HUES6 (cell line): ENCODE measurements around the gene PPP1R15A.
A peak's percentile ranks its signal among the peaks of the same experiment; 100 is the strongest.
"Not testable (repeated sequence)": the region's sequence is repeated elsewhere in the genome, so short reads cannot be mapped to it uniquely, and the experiment has no call there.

ENCODE experiments used
- H3K27ac ChIP-seq: 2 replicates; pipeline ENCODE4 v1.7.0; 2013; ENCODE audit warnings: low read depth, mild to moderate bottlenecking, low read length, inconsistent platforms
- H3K27me3 ChIP-seq: 2 replicates; pipeline ENCODE4 v1.6.1; 2013; ENCODE audit warnings: low read length; ENCODE audit not compliant: control insufficient read depth, insufficient read depth
- H3K36me3 ChIP-seq: 2 replicates; pipeline ENCODE4 v1.6.1; 2013; ENCODE audit warnings: low read length; ENCODE audit not compliant: control insufficient read depth, insufficient read depth
- H3K4me1 ChIP-seq: 2 replicates; pipeline ENCODE4 v1.6.1; 2013; ENCODE audit warnings: low read length; ENCODE audit not compliant: control insufficient read depth, insufficient read depth
- H3K4me3 ChIP-seq: 2 replicates; pipeline ENCODE4 v1.5.1; 2013; ENCODE audit warnings: low read depth, low read length
- H3K9ac ChIP-seq: one replicate; pipeline ENCODE4 v1.6.1; 2013; ENCODE audit warnings: mild to moderate bottlenecking, low read length
- H3K9me3 ChIP-seq: 2 replicates; pipeline ENCODE4 v1.6.1; 2013; ENCODE audit warnings: low read depth, low read length; ENCODE audit not compliant: control insufficient read depth, insufficient read depth

The PPP1R15A gene

DNA sequence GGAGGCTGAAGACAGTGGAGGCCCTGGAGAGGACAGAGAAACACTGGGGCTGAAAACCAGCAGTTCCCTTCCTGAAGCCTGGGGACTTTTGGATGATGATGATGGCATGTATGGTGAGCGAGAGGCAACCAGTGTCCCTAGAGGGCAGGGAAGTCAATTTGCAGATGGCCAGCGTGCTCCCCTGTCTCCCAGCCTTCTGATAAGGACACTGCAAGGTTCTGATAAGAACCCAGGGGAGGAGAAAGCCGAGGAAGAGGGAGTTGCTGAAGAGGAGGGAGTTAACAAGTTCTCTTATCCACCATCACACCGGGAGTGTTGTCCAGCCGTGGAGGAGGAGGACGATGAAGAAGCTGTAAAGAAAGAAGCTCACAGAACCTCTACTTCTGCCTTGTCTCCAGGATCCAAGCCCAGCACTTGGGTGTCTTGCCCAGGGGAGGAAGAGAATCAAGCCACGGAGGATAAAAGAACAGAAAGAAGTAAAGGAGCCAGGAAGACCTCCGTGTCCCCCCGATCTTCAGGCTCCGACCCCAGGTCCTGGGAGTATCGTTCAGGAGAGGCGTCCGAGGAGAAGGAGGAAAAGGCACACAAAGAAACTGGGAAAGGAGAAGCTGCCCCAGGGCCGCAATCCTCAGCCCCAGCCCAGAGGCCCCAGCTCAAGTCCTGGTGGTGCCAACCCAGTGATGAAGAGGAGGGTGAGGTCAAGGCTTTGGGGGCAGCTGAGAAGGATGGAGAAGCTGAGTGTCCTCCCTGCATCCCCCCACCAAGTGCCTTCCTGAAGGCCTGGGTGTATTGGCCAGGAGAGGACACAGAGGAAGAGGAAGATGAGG lies 1.5 kb downstream of the PPP1R15A start:
- Histone ChIP-seq H3K9ac (peak overlapping the region; percentile 96), H3K4me1 (peaks cover 22% of the 10 kb centered on the region), H3K4me3 (peak overlapping the region; percentile 89), H3K9me3 (no peaks in the 10 kb centered on the region), H3K27me3 (no peaks in the 10 kb centered on the region), H3K27ac (peak overlapping the region; percentile 95), H3K36me3 (peaks cover 43% of the 10 kb centered on the region)

DNA sequence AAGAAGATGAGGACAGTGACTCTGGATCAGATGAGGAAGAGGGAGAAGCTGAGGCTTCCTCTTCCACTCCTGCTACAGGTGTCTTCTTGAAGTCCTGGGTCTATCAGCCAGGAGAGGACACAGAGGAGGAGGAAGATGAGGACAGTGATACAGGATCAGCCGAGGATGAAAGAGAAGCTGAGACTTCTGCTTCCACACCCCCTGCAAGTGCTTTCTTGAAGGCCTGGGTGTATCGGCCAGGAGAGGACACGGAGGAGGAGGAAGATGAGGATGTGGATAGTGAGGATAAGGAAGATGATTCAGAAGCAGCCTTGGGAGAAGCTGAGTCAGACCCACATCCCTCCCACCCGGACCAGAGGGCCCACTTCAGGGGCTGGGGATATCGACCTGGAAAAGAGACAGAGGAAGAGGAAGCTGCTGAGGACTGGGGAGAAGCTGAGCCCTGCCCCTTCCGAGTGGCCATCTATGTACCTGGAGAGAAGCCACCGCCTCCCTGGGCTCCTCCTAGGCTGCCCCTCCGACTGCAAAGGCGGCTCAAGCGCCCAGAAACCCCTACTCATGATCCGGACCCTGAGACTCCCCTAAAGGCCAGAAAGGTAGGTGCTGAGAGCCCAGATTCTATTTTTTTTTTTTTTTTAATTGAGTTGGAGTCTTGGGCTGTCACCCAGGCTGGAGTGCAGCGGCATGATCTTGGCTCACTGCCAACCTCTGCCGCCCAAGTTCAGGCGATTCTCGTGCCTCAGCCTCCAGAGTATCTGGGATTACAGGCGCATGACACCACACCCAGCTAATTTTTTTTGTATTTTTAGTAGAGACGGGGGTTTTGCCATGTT lies 2.3 kb downstream of the PPP1R15A start:
- Histone ChIP-seq H3K4me3 (peak overlapping the region; percentile 89), H3K27ac (no peak overlapping the region), H3K27me3 (no peaks in the 10 kb centered on the region), H3K9me3 (no peaks in the 10 kb centered on the region), H3K4me1 (peaks cover 15% of the 10 kb centered on the region; the same call in 1 of the 2 replicates), H3K36me3 (peaks cover 43% of the 10 kb centered on the region), H3K9ac (peak overlapping the region; percentile 4)

DNA sequence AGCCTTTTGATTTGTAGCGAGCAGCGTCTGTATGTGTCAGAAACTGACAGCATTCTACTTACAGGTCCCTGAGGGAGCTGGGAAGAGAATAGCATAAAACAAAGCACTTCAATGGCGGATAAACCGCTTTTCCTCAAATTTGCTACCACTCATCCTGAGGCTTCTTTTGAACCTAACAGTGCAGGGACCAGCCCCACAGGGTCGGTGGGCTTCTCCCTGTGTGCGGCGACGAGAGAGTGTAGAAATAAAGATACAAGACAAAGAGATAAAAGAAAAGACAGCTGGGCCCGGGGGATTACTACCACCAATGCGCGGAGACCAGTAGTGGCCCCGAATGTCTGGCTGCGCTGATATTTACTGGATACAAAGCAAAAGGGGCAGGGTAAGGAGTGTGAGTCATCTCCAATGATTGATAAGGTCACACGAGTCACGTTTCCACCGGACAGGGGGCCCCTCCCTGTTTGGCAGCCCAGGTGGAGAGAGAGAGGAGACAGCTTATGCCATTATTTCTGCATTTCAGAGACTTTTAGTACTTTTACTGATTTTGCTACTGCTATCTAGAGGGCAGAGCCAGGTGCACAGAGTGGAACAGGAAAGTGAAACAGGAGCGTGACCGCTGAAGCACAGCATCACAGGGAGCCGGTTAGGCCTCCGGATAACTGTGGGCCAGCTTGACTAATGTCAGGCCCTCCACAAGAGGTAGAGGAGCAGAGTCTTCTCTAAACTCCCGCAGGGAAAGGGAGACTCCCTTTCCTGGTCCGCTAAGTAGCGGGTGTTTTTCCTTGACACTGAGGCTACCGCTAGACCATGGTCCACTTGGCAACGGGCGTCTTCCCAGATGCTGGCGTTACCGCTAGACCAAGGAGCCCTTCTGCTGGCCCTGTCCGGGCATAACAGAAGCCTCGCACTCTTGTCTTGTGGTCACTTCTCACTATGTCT lies 4.1 kb downstream of the PPP1R15A start:
- H3K27ac ChIP-seq, H3K9ac ChIP-seq, H3K27me3 ChIP-seq, H3K9me3 ChIP-seq, H3K4me3 ChIP-seq: not testable (repeated sequence)
- H3K4me1 ChIP-seq, result peaks cover 21% of the 10 kb centered on the region
- peaks cover 43% of the 10 kb centered on the region for H3K36me3 ChIP-seq

DNA sequence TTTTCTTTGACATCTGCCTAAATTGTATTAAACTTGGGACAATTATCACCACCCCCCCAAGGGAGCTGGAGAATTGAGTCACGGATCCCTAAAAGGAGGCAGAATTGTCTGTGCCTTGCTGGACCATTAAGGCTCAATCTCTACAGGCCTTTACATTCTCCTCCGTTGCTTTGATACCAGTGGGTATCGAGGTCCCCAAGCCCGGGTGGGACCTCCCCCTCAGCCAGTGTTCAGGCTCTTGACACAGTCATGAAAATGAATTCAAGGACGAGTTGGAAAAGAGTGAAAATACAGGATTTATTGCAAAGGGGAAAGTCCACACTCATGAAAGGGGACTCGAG lies 5.6 kb downstream of the PPP1R15A start:
- H3K9me3 ChIP-seq, result no peaks in the 10 kb centered on the region
- H3K4me3 ChIP-seq, result no peak overlapping the region
- H3K9ac ChIP-seq, result no peak overlapping the region
- no peaks in the 10 kb centered on the region for H3K27me3 ChIP-seq
- no peak overlapping the region for H3K27ac ChIP-seq
- H3K4me1 ChIP-seq, result peaks cover 21% of the 10 kb centered on the region
- peaks cover 40% of the 10 kb centered on the region for H3K36me3 ChIP-seq

DNA sequence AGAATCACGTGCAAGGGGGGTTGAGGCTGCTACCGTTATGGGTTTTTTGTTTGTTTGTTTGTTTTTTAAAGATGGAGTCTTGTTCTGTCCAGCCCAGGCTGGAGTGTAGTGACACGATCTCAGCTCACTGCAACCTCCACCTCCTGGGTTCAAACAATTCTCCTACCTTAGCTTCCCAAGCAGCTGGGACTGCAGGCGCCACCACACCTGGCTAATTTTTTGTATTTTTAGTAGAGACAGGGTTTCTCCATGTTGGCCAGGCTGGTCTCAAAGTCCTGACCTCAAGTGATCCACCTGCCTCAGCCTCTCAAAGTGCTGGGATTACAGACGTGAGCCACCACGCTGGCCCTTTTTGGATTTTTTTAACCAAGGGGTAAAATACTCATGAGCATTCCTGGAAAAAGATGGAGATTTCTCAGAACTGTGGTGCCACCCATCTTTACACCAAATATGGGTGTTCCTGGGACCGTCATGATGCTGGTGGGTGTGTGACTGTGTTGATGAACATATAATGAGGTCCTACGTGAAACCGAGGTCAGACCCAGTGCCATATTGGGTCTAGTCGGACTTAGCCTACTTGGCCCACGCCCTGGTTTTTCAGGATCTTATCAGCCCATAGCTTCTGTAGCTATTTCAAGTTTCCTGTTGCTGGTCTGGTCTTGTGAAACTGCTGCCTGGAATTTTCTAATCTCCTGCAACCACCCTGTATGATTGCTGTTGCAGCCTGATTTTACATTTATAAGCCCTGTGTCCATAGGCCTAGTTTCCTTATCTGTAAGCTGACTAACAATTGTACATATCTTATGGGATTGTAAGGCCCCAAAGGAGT lies 6.2 kb downstream of the PPP1R15A start:
- no peaks in the 10 kb centered on the region for H3K9me3 ChIP-seq
- peaks cover 19% of the 10 kb centered on the region for H3K4me1 ChIP-seq
- no peak overlapping the region for H3K9ac ChIP-seq
- H3K4me3 ChIP-seq, result no peak overlapping the region
- H3K36me3 ChIP-seq, result peaks cover 37% of the 10 kb centered on the region
- H3K27me3 ChIP-seq, result no peaks in the 10 kb centered on the region
- H3K27ac ChIP-seq, result no peak overlapping the region

DNA sequence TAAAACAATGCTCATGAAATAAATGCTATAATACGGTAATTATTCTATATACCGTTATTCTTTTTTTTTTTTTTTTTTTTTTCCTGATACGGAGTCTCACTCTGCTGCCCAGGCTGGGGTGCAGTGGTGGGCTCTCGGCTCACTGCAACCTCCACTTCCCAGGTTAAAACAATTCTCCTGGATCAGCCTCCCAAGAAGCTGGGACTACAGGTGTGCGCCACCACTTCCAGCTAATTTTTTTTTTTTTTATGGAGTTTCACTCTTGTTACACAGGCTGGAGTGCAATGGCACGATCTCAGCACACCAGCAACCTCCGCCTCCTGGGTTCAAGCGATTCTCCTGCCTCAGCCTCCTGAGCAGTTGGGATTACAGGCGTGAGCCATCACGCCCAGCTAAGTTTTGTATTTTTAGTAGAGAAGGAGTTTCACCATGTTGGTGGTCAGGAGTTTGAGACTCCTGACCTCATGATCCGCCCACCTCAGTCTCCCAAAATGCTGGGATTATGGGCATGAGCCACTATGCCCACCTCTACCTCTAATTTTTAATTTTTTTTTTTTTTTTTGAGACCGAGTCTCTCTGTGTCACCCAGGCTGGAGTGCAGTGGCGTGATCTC lies 6.9 kb downstream of the PPP1R15A start:
- H3K27me3 ChIP-seq, result no peaks in the 10 kb centered on the region
- no peaks in the 10 kb centered on the region for H3K9me3 ChIP-seq
- H3K4me3 ChIP-seq, result no peak overlapping the region
- H3K27ac ChIP-seq, result no peak overlapping the region
- no peak overlapping the region for H3K9ac ChIP-seq
- peaks cover 29% of the 10 kb centered on the region for H3K36me3 ChIP-seq
- peaks cover 12% of the 10 kb centered on the region for H3K4me1 ChIP-seq

DNA sequence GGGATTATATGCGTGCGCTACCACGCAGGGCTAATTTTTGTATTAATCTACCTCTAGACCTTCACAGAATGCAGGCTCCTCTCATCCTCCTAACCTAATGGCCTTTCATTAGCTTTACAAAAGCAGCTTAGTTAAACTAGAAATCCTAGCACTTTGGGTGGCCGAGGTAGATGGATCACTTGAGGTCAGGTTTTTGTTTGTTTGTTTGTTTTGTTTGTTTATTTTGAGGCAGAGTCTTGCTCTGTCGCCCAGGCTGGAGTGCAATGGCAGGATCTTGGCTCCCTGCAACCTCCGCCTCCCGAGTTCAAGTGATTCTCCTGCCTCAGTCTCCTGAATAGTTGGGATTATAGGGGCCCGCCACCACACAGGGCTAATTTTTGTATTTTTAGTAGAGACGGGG lies 7.5 kb downstream of the PPP1R15A start:
- not testable (repeated sequence) for H3K27ac ChIP-seq, H3K27me3 ChIP-seq, H3K4me1 ChIP-seq, H3K9me3 ChIP-seq, H3K4me3 ChIP-seq, H3K9ac ChIP-seq
- H3K36me3 ChIP-seq, result peaks cover 24% of the 10 kb centered on the region

DNA sequence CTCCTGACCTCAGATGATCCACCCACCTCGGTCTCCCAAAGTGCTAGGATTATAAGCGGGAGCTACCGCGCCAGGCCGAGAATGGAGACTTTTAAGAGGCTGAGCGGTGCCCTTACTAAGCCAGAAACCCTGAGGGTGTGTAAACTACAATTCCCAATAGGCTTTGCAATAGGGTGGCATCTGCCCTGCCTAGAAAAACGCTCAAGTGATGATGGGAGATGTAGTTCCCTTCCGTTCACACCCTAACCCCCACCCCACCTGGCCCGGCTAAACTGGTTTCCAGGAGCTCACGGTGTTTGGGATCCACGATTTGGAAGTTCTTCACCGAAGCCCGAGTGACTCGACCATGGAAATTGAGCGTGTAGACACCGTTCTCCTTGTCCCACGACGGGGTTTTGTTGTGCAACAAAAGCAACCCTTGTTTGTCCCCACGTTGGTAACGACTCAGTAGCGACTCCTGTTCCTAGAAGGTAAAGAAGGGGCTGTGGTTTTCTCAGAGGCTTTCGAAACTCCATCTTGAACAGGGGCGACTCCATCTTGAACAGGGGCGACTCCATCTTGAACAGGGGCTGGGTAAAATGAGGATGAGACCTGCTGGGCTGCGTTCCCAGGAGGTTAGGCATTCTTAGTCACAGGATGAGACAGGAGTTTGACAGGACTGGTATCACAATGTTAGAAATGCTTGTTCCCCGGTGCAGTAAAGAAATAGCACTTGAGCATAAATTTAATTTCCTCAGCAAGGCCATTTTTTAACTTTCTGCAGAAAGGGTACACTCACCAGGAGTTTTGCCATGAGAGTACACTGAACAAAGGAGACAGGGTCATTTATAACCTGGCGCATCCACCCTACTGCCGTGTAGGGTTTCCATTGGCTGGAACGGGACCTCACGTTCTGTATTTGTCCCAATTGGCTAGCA lies 9.8 kb downstream of the PPP1R15A start:
- Histone ChIP-seq H3K27me3 (no peaks in the 10 kb centered on the region), H3K4me3 (no peak overlapping the region), H3K27ac (no peak overlapping the region), H3K9ac (no peak overlapping the region), H3K9me3 (no peaks in the 10 kb centered on the region), H3K36me3 (0 out of 2 replicates have a peak, but pooled peaks cover 4% of the 10 kb centered on the region), H3K4me1 (peaks cover 6% of the 10 kb centered on the region)

DNA sequence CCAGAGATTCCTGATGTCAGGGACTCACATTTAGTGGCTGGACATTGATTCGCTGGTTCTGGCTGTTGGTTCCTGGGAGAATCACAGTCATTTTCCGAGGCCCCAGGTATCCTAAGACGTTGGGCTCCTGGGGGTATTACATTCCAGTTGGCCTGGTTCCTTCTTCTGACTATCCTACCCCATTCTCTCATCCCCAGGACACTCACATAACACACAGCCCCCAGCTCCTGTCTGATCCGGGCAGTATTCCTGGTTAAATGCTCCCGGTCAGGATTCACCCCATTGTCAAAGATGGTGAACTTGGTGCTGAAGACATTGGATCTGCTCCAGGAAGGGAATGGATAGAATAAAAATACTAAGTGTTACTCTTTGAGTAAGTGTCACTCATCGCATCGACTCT lies 11.5 kb downstream of the PPP1R15A start:
- Histone ChIP-seq H3K4me3 (no peak overlapping the region), H3K27me3 (no peaks in the 10 kb centered on the region), H3K4me1 (peaks cover 6% of the 10 kb centered on the region)

More for the DNA sequence above, 11.5 kb downstream of the PPP1R15A start:
- H3K9me3 ChIP-seq, result no peaks in the 10 kb centered on the region
- no peak overlapping the region for H3K27ac ChIP-seq
- no peak overlapping the region for H3K9ac ChIP-seq
- no peaks in the 10 kb centered on the region for H3K36me3 ChIP-seq
